Fibroblast of the aortic adventitia (primary cell): ENCODE results near the gene XCL2. TPM values are rescaled to one million over a fixed set of nuclear protein-coding genes. Genes with fewer than 3 reads are reported as not detected.
"Not testable (repeated sequence)": the region's sequence is repeated elsewhere in the genome, so short reads cannot be mapped to it uniquely, and the experiment has no call there.

Experiments
- DNase-seq: peaks from one replicate; pipeline ENCODE4 v3.0.0-alpha.2; 2010; ENCODE audit warnings: low read depth
- H3K4me3 ChIP-seq: 2 replicates; pipeline ENCODE4 v1.5.1; 2011; ENCODE audit warnings: low read depth, mild to moderate bottlenecking, control low read depth, low read length, moderate library complexity
- total RNA-seq: library from RNA; depleted of rRNA; stranded (reverse); fragments of >200 nt; gene quantifications from 2 replicates; pipeline ENCODE4 v1.2.3, GENCODE V29; 2012; ENCODE audit warnings: low replicate concordance
- TF ChIP-seq, protein P1 (sequence below): IDR thresholded peaks from 2 replicates; pipeline ENCODE4 v1.5.1; 2011; ENCODE audit warnings: mild to moderate bottlenecking, low read length, control low read depth, inconsistent platforms; ENCODE audit not compliant: insufficient read depth

Gene XCL2
- total RNA-seq, 1 donor, result not detected

GRCh38 chr1:168545678-168546552, 2.1 kb upstream of the XCL2 start:
- peak; percentile 70 for DNase-seq
- TF ChIP-seq, protein P1, sequence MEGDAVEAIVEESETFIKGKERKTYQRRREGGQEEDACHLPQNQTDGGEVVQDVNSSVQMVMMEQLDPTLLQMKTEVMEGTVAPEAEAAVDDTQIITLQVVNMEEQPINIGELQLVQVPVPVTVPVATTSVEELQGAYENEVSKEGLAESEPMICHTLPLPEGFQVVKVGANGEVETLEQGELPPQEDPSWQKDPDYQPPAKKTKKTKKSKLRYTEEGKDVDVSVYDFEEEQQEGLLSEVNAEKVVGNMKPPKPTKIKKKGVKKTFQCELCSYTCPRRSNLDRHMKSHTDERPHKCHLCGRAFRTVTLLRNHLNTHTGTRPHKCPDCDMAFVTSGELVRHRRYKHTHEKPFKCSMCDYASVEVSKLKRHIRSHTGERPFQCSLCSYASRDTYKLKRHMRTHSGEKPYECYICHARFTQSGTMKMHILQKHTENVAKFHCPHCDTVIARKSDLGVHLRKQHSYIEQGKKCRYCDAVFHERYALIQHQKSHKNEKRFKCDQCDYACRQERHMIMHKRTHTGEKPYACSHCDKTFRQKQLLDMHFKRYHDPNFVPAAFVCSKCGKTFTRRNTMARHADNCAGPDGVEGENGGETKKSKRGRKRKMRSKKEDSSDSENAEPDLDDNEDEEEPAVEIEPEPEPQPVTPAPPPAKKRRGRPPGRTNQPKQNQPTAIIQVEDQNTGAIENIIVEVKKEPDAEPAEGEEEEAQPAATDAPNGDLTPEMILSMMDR, result peak; percentile 57
- H3K4me3 ChIP-seq, result not testable (repeated sequence)

GRCh38 chr1:168542978-168543377, 819 bp downstream of the XCL2 start:
- not testable (repeated sequence) for DNase-seq, H3K4me3 ChIP-seq

DNA sequence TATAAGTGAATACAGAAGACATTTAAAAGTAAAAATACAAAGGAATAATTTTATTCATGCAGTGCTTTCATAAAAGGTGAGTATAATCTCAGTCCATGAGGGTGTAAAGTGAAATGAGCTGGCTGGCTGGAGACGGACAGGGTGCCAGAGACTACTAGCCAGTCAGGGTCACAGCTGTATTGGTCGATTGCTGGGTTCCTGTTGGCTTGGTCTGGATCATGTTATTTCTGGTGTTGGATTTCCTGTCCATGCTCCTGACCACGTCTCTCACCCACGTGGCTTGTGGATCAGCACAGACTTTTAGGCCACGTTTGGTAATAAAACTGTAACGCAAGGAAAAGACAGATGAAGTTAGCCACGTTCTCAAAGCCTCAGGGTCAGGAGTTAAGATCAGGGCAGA, 3.0 kb downstream of the XCL2 start:
- not testable (repeated sequence) for DNase-seq, H3K4me3 ChIP-seq

DNA sequence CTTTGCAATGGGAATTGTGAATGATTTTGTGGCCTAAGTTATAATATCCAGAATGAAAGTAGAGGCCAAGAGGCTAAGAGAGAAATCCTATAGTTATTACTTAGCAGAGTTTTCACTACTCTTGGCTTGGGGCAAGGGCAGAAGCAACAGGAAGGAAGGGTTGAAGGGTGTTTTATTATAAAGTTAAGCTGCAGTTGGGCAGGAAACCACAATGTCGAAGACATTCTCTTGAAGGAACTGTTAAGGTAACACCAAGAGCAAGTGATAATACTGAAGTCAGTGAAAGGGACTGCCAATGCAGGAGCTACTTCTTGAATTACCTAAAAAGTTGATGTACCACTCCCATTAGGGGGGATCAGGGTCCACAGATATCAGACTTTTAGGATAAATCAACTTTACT, 8.3 kb downstream of the XCL2 start:
- TF ChIP-seq, protein P1, result no peak
- H3K4me3 ChIP-seq, result no peak overlapping the region
- no peak for DNase-seq

GRCh38 chr1:168531615-168532345, 12.0 kb downstream of the XCL2 start:
- H3K4me3 ChIP-seq, result no peak overlapping the region
- TF ChIP-seq, protein P1, result no peak
- DNase-seq, result no peak

DNA sequence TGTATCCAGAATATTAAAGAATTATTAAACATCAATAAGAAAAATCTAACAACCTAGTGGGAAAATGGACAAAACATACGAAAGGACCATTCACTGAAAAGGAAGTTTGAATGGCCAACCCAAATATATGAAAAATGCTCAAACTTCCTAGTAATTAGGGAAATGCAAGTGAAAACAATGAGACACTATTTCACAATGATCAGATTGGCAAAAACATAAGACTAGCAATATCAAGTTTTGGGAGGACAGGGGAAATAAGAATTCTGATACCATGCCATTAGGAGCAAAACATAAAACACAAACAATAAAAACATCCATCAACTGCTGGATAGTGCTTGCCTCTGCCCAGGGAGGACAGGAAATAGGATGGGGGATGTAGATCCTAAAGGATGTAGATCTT, 14.3 kb downstream of the XCL2 start:
- TF ChIP-seq, protein P1, result no peak
- no peak for DNase-seq
- H3K4me3 ChIP-seq, result no peak overlapping the region

GRCh38 chr1:168521401-168522000, 22.3 kb downstream of the XCL2 start:
- TF ChIP-seq, protein P1, result no peak
- DNase-seq, result no peak
- no peak overlapping the region for H3K4me3 ChIP-seq
